GM18861 (cell line): ENCODE results near the gene LRRC10B.

ENCODE experiments used
- ATAC-seq: cut with Tn5 transposase; IDR thresholded peaks from one replicate; pipeline ENCODE4 v1.9.1; 2021; ENCODE audit not compliant: unreplicated experiment

LRRC10B gene

GRCh38 chr11:61486011-61486620 lies 22.4 kb upstream of the LRRC10B start:
- ATAC-seq: no peak

- no peak for ATAC-seq
Measured at GRCh38 chr11:61486779-61487178, 21.8 kb upstream of the LRRC10B start.

GRCh38 chr11:61487342-61488025 lies 21.1 kb upstream of the LRRC10B start:
- no peak for ATAC-seq

GRCh38 chr11:61488651-61489291 lies 19.8 kb upstream of the LRRC10B start:
- ATAC-seq: no peak

- ATAC-seq: no peak
Measured at GRCh38 chr11:61489833-61490721, 18.5 kb upstream of the LRRC10B start.

- ATAC-seq: no peak
Measured at GRCh38 chr11:61491736-61492395, 16.7 kb upstream of the LRRC10B start.

GRCh38 chr11:61494381-61494961 lies 14.1 kb upstream of the LRRC10B start:
- ATAC-seq: no peak

GRCh38 chr11:61495801-61496601 lies 12.5 kb upstream of the LRRC10B start:
- ATAC-seq: no peak

GRCh38 chr11:61496602-61497400 lies 11.7 kb upstream of the LRRC10B start:
- ATAC-seq: no peak

- no peak for ATAC-seq
Measured at GRCh38 chr11:61497473-61497872, 11.1 kb upstream of the LRRC10B start.

GRCh38 chr11:61497876-61498275 lies 10.7 kb upstream of the LRRC10B start:
- no peak for ATAC-seq

GRCh38 chr11:61498767-61499341 lies 9.7 kb upstream of the LRRC10B start:
- no peak for ATAC-seq

- no peak for ATAC-seq
Measured at GRCh38 chr11:61499816-61500491, 8.6 kb upstream of the LRRC10B start.

GRCh38 chr11:61502522-61502921 lies 6.0 kb upstream of the LRRC10B start:
- ATAC-seq: no peak

GRCh38 chr11:61503135-61503770 lies 5.3 kb upstream of the LRRC10B start:
- no peak for ATAC-seq

GRCh38 chr11:61505106-61505505 lies 3.4 kb upstream of the LRRC10B start:
- ATAC-seq: no peak

GRCh38 chr11:61505640-61506155 lies 2.9 kb upstream of the LRRC10B start:
- ATAC-seq: no peak
